NCI-H1105 (cell line): ENCODE data around the gene PRRC1.

Experiments
- DNase-seq: peaks from one replicate; lab custom pipeline; 2025; lab: John Stamatoyannopoulos, UW

The PRRC1 gene

GRCh38 chr5:127580731-127581130 is 63.3 kb downstream of the PRRC1 start:
- DNase-seq = no peak

DNA sequence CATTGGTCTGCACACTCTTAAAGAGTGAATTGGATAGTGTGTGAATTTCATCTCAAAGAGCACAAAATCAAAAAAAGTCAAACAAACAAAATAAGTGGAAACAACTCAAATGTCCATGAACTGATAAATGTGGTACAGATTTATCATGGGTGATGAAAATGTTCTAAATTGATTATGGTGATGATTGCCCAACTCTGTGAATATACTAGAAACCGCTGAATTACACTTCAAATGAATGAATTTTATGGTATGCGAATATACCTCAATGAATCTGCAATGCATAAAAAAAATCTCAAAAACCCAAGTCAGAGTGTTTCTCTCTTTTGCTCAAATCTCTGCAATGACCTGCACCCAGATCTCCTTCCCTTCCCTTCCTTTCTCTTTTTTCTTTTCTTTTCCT is 64.0 kb downstream of the PRRC1 start:
- DNase-seq = no peak

DNA sequence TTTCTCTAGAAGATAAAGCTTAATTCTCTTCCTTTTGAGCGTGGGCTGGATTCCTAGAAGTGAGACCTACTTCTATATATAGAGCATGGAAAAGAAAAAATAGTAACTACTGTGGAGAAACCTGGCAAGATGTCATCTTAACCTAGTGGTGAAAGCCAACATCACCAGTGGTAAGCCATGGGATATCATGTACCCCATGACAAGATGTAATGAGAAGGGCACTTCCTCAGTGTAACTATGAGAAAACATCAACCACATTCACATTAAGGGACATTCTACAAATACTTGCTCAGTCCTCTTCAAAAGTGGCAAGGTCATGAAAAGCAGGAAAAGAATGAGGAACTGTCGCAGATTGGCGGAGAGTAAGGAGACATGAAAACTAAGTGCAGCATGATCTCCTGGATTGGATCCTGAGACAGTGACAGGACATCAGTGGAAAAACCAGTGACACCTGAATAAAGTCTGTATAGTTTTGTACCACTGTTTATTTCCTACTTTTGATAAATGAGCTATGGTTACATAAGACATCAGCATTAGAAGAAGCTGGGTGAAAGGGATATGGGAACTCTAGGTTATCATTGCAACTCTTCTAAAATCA is 65.4 kb downstream of the PRRC1 start:
- no peak for DNase-seq

- no peak for DNase-seq
Observed at GRCh38 chr5:127583866-127584265, 66.4 kb downstream of the PRRC1 start.

DNA sequence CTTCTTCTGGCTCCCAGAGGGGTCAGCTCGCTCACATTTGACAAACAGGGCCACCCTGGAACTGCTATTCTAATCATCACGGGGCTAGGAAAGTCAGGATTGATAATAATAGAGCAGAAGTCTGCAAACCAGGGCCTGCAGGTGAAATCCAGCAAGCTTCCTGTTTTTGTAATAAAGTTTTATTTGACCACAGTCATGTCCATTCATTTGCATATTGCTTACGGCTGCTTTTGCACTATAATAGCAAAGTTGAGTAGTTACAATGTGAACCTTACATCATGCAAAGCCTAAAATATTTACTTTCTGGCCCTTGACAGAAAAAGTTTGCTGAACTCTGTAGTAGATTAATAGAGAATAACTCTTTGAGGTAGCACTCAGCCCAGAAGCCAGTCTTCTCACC is 68.2 kb downstream of the PRRC1 start:
- no peak for DNase-seq

- DNase-seq = no peak
Observed at GRCh38 chr5:127586066-127586770, 68.8 kb downstream of the PRRC1 start.

GRCh38 chr5:127586811-127587210 is 69.4 kb downstream of the PRRC1 start:
- DNase-seq = no peak

GRCh38 chr5:127587246-127587917 is 69.9 kb downstream of the PRRC1 start:
- DNase-seq = no peak

DNA sequence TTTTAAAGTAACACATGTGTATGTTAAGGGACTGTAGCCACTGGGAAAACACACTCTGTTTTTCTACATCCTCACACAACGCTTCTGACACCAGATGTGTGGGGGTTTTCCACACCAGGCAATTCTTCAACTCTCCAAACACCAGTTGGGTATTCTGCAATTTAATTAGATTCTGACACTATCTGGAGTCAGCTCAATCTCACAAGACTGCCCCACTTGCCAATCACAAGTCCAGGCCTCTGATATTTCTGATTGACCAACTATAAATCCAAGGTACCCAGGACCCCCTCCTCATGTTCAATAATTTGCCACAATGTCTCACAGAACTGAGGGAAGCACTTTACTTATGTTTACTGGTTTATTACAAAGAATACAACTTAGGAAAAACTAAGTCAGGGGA is 70.9 kb downstream of the PRRC1 start:
- DNase-seq = no peak

- DNase-seq = no peak
Observed at GRCh38 chr5:127589309-127590030, 72.0 kb downstream of the PRRC1 start.

GRCh38 chr5:127590156-127590722 is 72.8 kb downstream of the PRRC1 start:
- no peak for DNase-seq

DNA sequence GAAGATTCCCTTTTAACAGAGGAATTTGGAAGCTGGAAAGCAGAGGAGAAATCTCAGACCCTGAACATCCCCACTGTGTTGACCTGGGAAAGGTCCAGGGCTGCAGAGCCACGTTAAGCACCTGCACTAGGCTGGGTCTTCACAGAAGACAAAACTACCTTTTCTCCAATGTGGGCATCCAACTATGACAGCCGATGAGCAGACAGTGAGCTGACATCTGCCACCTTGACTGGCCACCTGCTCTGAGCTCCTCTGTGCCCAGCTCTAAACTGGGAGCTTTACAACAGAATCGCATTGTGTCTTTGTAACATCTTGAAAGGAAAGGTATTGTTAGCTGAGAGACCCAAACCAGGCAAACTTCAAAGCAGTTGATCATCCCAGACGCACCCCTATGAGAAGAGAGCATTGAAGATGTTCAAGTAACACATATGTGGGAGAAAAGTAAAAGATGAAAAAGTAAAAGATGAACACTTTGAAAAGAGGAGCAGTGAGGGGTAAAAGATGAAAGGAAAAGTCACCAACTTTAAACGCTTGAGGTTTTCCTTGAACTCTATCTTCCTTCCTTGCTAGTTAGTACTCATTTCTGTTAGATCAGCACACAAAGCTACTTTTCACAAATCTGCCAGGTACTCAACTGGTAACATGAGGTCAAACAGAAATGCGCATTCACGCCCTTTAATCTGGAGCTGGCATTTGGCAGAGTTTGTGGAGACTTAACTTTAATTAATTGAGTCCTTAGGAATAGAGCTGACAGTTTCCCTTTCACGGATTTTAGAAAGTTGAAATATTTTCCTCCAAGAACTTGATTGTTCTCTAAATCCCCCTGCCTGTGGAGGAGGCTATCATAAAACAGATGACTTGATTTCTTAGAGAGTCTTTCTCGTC is 78.3 kb downstream of the PRRC1 start:
- no peak for DNase-seq

GRCh38 chr5:127596501-127596900 is 79.1 kb downstream of the PRRC1 start:
- DNase-seq = peak; percentile 9

DNA sequence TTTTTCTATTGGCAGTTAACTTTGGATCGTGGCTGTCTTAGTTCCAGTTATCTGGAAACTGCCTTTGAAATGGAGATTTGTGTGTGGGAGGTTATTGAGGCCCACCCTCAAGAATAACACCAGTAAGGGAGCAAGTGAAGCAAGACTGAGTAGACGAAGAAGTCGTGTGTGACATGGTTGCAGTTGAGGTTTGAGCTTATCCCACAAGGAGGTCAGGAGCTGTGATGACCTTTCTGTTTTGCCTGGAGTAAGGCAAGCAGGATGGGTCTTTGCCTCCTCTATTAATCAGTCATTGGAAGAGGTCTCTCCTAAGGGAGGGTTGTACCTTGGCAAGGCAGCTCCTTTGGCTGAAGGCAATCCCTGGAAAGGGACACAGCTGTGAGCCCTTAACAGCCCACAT is 81.9 kb downstream of the PRRC1 start:
- no peak for DNase-seq

DNA sequence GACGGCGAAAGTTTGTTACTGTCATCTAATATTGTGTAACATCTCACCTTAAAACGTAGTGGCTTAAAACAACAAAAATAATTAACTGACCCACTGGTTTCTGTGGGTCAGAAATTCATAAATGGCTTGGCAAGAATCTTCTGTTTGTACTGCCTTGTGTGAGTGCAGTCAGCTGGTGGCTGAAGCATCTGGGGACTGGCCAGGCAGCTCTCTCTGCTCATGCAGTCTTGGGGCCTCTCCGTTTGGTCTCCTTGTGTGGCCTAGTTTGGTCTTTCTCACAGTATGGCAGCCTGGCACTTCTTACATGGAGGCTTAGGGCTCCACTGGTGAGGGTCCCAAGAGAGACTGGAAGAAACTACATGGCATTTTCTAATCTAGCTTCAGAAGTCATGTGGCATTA is 82.4 kb downstream of the PRRC1 start:
- DNase-seq = no peak

GRCh38 chr5:127601111-127601510 is 83.7 kb downstream of the PRRC1 start:
- DNase-seq = no peak

- no peak for DNase-seq
Observed at GRCh38 chr5:127601601-127602000, 84.2 kb downstream of the PRRC1 start.

DNA sequence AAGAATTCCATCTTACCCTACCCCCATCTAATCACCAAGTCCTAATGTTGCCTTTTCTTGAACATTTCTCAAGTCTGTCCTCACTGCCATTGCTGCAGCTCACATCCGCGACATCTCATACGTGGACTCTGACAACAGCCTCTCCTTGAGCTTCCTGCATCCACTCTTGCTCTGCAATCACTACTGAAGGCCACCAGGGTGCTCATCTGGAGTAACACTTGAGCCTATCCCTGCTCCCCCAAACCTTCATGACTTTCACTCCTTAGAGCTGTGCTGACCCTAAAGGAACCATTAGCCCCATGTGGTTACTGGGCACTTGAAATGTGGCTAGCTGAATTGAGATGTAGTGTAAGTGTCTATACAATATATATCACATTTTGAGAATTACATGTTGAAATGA is 85.0 kb downstream of the PRRC1 start:
- DNase-seq = no peak

GRCh38 chr5:127602896-127603844 is 85.7 kb downstream of the PRRC1 start:
- no peak for DNase-seq
